K562 (cell line): ENCODE results near the gene CCNYL1. TPM values are rescaled to one million over a fixed set of nuclear protein-coding genes. Genes with fewer than 3 reads are reported as not detected.

Source experiments
- ATAC-seq: fragments of 200-7000 bp; cut with Tn5 transposase; 3 replicates; pipeline ENCODE4 v1.9.1; 2020; ENCODE audit warnings: moderate library complexity
- BruUV-seq: library from RNA; stranded (reverse); fragments of 400-500 nt; replicated peaks from 2 replicates; lab custom pipeline; 2021; lab: Mats Ljungman, UMichigan
- CTCF ChIA-PET: fragments of 300-600 bp; formaldehyde crosslinking; extraction: SDS; loops from one replicate; lab custom pipeline; 2021; ENCODE audit warnings: low intra/inter-chr PET ratio; lab: Yijun Ruan, JAX
- POLR2A ChIA-PET: fragments of 300-600, 350-650 bp; sonication (Branson Sonifier 250); formaldehyde crosslinking; extraction: SDS; loops from one replicate; lab custom pipeline; 2021; ENCODE audit warnings: antibody characterized with exemption, inconsistent platforms; lab: Yijun Ruan, JAX
- DNase-seq, 4 experiments: peaks; one replicate each; pipeline versions ENCODE4 v3.0.0 to v3.0.0-alpha.2; 2011 to 2018; ENCODE audit warnings: low spot score in 3 of 4, mixed read lengths in 3 of 4; ENCODE audit errors: extremely low read depth in 1 of 4
- FAIRE-seq: peaks from 2 replicates; lab custom pipeline; 2011; peaks lifted over from hg19 to GRCh38; lab: Jason Lieb, UNC
- H2AFZ ChIP-seq: 2 replicates; pipeline ENCODE4 v1.6.0; 2011; ENCODE audit warnings: low read depth, low read length, control low read depth, inconsistent platforms
- H3K27ac ChIP-seq: fragments of 200-600 bp; 3 replicates; pipeline ENCODE4 v1.8.0; 2011; ENCODE audit warnings: low read depth, mild to moderate bottlenecking, control low read depth, inconsistent platforms, low read length, moderate library complexity, mixed read lengths; ENCODE audit errors: extremely low read depth
- H3K27me3 ChIP-seq, 2 experiments: fragments of 300-600 bp in 1 of 2; 2 replicates in 1 of 2; 3 replicates in 1 of 2; pipeline versions ENCODE4 v1.6.0 to v1.8.0; 2011; ENCODE audit warnings: inconsistent platforms in 2 of 2, low read length in 2 of 2, mild to moderate bottlenecking in 1 of 2, mixed read lengths in 1 of 2, moderate library complexity in 1 of 2; ENCODE audit not compliant: control insufficient read depth in 2 of 2, insufficient read depth in 2 of 2
- H3K36me3 ChIP-seq: fragments of 300-600 bp; 3 replicates; pipeline ENCODE4 v1.8.0; 2011; ENCODE audit warnings: mild to moderate bottlenecking, low read length, inconsistent platforms; ENCODE audit not compliant: control insufficient read depth, insufficient read depth
- H3K4me1 ChIP-seq, 2 experiments: fragments of 200-600 bp in 1 of 2; replicated peaks in 1 of 2; 2 replicates in 1 of 2; 3 replicates in 1 of 2; pipeline versions ENCODE4 v1.5.1 to v1.8.0; 2011; ENCODE audit warnings: inconsistent platforms in 2 of 2, low read length in 2 of 2, mild to moderate bottlenecking in 1 of 2, mixed read lengths in 1 of 2, moderate library complexity in 1 of 2; ENCODE audit not compliant: control insufficient read depth in 2 of 2, insufficient read depth in 2 of 2
- H3K4me2 ChIP-seq: 2 replicates; pipeline ENCODE4 v1.6.1; 2011; ENCODE audit warnings: low read length, control low read depth, inconsistent platforms, mixed read lengths; ENCODE audit not compliant: insufficient read depth
- H3K4me3 ChIP-seq: fragments of 200-600 bp; sonication (generic), shearing (Covaris generic); 2 replicates; pipeline ENCODE4 v1.5.1; 2016; ENCODE audit warnings: control low read depth, inconsistent platforms
- H3K79me2 ChIP-seq: fragments of 200-600 bp; 3 replicates; pipeline ENCODE4 v1.8.0; 2011; ENCODE audit warnings: low read length, inconsistent platforms; ENCODE audit not compliant: control insufficient read depth, insufficient read depth
- H3K9ac ChIP-seq, 2 experiments: 2 replicates each; pipeline versions ENCODE4 v1.6.0 to v1.6.1; 2011; ENCODE audit warnings: low read depth in 2 of 2, low read length in 2 of 2, control low read depth in 1 of 2, inconsistent platforms in 1 of 2, mild to moderate bottlenecking in 1 of 2, mixed read lengths in 1 of 2; ENCODE audit not compliant: insufficient read depth in 1 of 2
- H3K9me1 ChIP-seq: one replicate; pipeline ENCODE4 v1.6.0; 2011; ENCODE audit warnings: inconsistent platforms, mild to moderate bottlenecking, low read length, moderate library complexity; ENCODE audit not compliant: control insufficient read depth, insufficient read depth
- H3K9me3 ChIP-seq: replicated peaks from 2 replicates; pipeline ENCODE4 v1.5.1; 2011; ENCODE audit warnings: low read depth, low read length, inconsistent platforms; ENCODE audit not compliant: control insufficient read depth, insufficient read depth
- H4K20me1 ChIP-seq: replicated peaks from 2 replicates; pipeline ENCODE4 v1.6.1; 2011; ENCODE audit warnings: low read length, inconsistent platforms, mixed read lengths; ENCODE audit not compliant: control insufficient read depth, insufficient read depth
- AFF1 ChIP-seq, 2 experiments: fragments of 450-650 bp; IDR thresholded peaks; 2 replicates each; pipeline ENCODE4 v1.6.1; 2018; ENCODE audit warnings: mild to moderate bottlenecking in 2 of 2, low read depth in 1 of 2; ENCODE audit not compliant: partially characterized antibody in 2 of 2
- MEF2D ChIP-seq: conservative IDR thresholded peaks from 2 replicates; pipeline ENCODE4 v1.6.1; 2016; ENCODE audit warnings: low read depth, missing genetic modification characterization, missing compliant biosample characterization
- NFIC ChIP-seq: fragments of 450-650 bp; IDR thresholded peaks from 2 replicates; pipeline ENCODE4 v1.6.1; 2017; ENCODE audit warnings: mild to moderate bottlenecking, inconsistent platforms
- PHF8 ChIP-seq: fragments of 200-600 bp; sonication (generic); IDR thresholded peaks from 2 replicates; pipeline ENCODE4 v1.6.1; 2012; ENCODE audit warnings: mixed run types, mild to moderate bottlenecking, inconsistent platforms, low read length, moderate library complexity, borderline replicate concordance
- POLR2B ChIP-seq: fragments of 450-650 bp; IDR thresholded peaks from 2 replicates; pipeline ENCODE4 v1.6.1; 2018; ENCODE audit warnings: low read depth; ENCODE audit not compliant: partially characterized antibody
- TAF7 ChIP-seq: fragments of 450-650 bp; IDR thresholded peaks from 2 replicates; pipeline ENCODE4 v1.6.1; 2016; ENCODE audit warnings: missing genetic modification characterization, missing compliant biosample characterization
- TBP ChIP-seq: optimal IDR thresholded peaks from 2 replicates; pipeline ENCODE3; 2011; ENCODE audit warnings: low read depth, low read length, improper control_type of control experiment
- ZNF146 ChIP-seq: IDR thresholded peaks from one replicate; pipeline ENCODE4 v1.6.1; 2018; ENCODE audit warnings: missing compliant biosample characterization; ENCODE audit not compliant: unreplicated experiment
- WGBS: fragments of 100-300 bp; shearing (Covaris generic); methylation state at CpG from one replicate; pipeline ENCODE4 v1.1.6; 2016; ENCODE audit warnings: low coverage, mixed read lengths; ENCODE audit not compliant: insufficient coverage; ENCODE audit errors: missing lambda C conversion rate; 5-methylcytosine and 5-hydroxymethylcytosine counted together
- in situ Hi-C: fragments of 300-500 bp; cut with MboI; formaldehyde crosslinking; loops from 4 replicates; pipeline ENCODE4 v1.15.0; 2018; ENCODE audit warnings: inconsistent platforms, mixed read lengths
- intact Hi-C: fragments of 100-400 bp; cut with micrococcal nuclease; formaldehyde crosslinking; loops from 2 replicates; pipeline ENCODE4 v1.14.2; 2022
- polyA plus RNA-seq, 8 experiments: library from polyadenylated mRNA; depleted of rRNA in 4 of 8; stranded (reverse) in 5 of 8; unstranded in 3 of 8; fragments of >200 nt; fragmentation: Nextera tagmentation in 2 of 8; fragmentation: Illumina TruSeq in 1 of 8; extraction: Ambion mirVana in 2 of 8; extraction: Trizol in 1 of 8; gene quantifications; 2 replicates each; pipeline versions ENCODE4 v1.2.1 to v1.2.3, GENCODE V29; 2011 to 2014; ENCODE audit warnings: inconsistent platforms in 1 of 8, missing spikeins in 1 of 8
- total RNA-seq, 7 experiments: library from RNA; depleted of rRNA in 6 of 7; stranded (reverse); fragments of >200 nt in 6 of 7; fragmentation: Illumina TruSeq in 2 of 7; extraction: Trizol in 2 of 7; gene quantifications; 2 replicates each; pipeline versions ENCODE4 v1.2.1 to v1.2.3, GENCODE V29; 2011 to 2021; ENCODE audit warnings: low replicate concordance in 1 of 7

Gene CCNYL1
- total and polyA plus RNA-seq, 9 of the 15 experiments (the other 6 are each of a cell fraction or from before 2014, with no cell fraction given): 1.9 to 7.5 (median 4.7) TPM

GRCh38 chr2:207792244-207792785 lies 80.9 kb downstream of the CCNYL1 start (continued):
- TF ChIP-seq PHF8 (peak; percentile 44; the same call in 1 of the 2 replicates), TBP (peak; percentile 46), POLR2B (peak; percentile 40), MEF2D (peak; percentile 58; the same call in 1 of the 2 replicates), TAF7 (tag) (peak; percentile 49)

- TF ChIP-seq ZNF146 (CRISPR knock-in tag) (no peak), NFIC (peak; percentile 42), AFF1 (IDR thresholded peaks at IDR 0.05; ENCODE audit: low read depth in 1 of 2, partially characterized antibody in 2 of 2) (no peak)
- Histone ChIP-seq H3K9me1 (no peaks in the 10 kb centered on the region), H3K4me1 (peaks cover 14 to 20% of the 10 kb centered on the region in 2 experiments), H4K20me1 (no peaks in the 10 kb centered on the region), H2AFZ (peak overlapping the region; percentile 80), H3K27me3 (no peaks in the 10 kb centered on the region), H3K79me2 (no peaks in the 10 kb centered on the region), H3K36me3 (no peaks in the 10 kb centered on the region), H3K4me3 (no peak overlapping the region), H3K9ac (peak overlapping the region in 1 of 2 experiments; percentile 78; a peak in 2 of 4 replicates), H3K9me3 (no peaks in the 10 kb centered on the region), H3K4me2 (no peak overlapping the region), H3K27ac (peak overlapping the region; percentile 64; the same call in 2 of the 3 replicates)
- DNase-seq (no peak), FAIRE-seq (no peak), ATAC-seq (no peak; the same call in 2 of the 3 replicates)
- 66% methylated on average over 5 of the region's 8 CpGs for WGBS
- in situ Hi-C loops (no loop called here), intact Hi-C loops (no loop called here)
- CTCF ChIA-PET: no interaction called here
- POLR2A ChIA-PET: interaction anchor here (0.6 to 1.5 kb wide), 3 partner anchors 15 to 21 kb away, joined by 3 to 5 read pairs (median 3); no protein-coding TSS in a partner anchor
- no TSS peak for BruUV-seq
Measured at GRCh38 chr2:207796585-207797350, 85.3 kb downstream of the CCNYL1 start.
